VCaP (cell line): Measurements from ENCODE around the gene LRRC51.
A peak's percentile ranks its signal among the peaks of the same experiment; 100 is the strongest.

Experiments used
- H3K27ac ChIP-seq: fragments of 450-650 bp; 2 replicates; pipeline ENCODE4 v1.5.1; 2017
- TF ChIP-seq, protein P1 (sequence below): fragments of 450-650 bp; conservative IDR thresholded peaks from 2 replicates; pipeline ENCODE4 v1.5.1; 2017; ENCODE audit warnings: mild to moderate bottlenecking, moderate library complexity

The LRRC51 gene

DNA sequence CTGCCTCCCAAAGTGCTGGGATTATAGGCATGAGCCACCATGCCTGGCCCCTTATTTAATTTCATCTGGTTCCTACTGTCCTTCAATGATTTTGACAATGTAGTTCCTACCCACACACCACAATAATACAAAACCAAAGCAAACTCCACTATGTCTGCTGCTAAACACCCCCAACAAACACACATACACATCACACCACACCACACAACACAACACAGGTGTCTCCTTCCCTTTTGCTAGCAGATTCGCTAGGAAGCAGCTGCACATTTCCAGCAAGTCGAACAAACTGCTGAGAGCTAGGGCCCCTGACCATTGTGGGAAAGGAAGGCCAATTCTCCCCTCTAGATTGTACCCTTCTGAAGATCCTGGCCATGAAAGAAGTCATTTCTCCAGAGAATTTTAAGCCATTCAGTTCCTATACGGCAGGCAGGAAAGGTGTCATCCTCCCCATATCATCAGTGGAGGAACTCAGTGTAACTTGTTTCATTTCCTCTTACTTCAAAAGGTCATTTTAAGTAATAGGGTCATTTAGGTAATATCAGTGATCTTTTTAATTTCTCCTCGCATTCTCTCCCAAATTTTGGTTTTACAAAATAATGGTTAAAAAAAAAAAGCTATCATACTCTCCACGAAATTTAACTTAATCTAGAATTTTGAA is 18.8 kb upstream of the LRRC51 start:
- no peak overlapping the region for H3K27ac ChIP-seq
- TF ChIP-seq, protein P1, sequence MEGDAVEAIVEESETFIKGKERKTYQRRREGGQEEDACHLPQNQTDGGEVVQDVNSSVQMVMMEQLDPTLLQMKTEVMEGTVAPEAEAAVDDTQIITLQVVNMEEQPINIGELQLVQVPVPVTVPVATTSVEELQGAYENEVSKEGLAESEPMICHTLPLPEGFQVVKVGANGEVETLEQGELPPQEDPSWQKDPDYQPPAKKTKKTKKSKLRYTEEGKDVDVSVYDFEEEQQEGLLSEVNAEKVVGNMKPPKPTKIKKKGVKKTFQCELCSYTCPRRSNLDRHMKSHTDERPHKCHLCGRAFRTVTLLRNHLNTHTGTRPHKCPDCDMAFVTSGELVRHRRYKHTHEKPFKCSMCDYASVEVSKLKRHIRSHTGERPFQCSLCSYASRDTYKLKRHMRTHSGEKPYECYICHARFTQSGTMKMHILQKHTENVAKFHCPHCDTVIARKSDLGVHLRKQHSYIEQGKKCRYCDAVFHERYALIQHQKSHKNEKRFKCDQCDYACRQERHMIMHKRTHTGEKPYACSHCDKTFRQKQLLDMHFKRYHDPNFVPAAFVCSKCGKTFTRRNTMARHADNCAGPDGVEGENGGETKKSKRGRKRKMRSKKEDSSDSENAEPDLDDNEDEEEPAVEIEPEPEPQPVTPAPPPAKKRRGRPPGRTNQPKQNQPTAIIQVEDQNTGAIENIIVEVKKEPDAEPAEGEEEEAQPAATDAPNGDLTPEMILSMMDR, result no peak

DNA sequence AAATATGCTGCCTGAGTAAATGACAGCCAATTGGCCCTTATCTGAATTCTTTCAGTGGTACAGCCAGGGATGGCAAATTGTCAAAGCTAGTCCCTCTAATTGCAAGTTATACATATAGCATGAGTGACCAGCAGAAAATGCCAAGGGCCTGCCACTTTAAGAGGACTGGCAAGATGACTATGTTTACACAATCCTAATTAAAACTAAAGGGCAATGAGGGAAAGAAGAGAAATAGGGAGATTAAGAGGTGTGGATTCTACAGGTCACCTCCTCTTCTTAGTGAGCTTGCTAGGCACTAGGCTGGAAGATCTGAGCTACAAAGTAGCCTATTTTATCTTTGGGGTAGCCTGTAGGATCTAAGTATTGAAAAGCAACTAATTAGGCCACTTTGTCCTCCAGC is 13.8 kb upstream of the LRRC51 start:
- TF ChIP-seq, protein P1, result no peak
- H3K27ac ChIP-seq, result peak overlapping the region; percentile 78

DNA sequence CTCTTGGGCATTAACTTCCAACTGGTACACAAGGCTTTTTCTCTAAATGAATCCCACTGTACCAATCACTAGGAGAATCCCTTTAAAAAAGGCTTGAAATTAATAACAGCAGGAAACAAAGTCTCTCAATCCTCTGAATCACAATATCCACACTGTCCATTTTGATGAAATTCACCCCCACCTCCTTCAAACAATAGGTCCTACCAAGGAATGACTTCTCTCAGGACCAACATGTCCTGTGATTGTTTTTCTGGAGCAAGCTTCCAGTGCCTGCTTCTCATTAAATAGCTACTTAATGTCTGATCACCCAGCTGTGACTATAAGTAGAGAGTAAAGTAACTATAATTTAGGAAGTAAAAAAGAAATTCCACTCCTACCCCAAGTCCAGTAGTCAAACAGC is 13.4 kb upstream of the LRRC51 start:
- TF ChIP-seq, protein P1, result no peak
- H3K27ac ChIP-seq, result peak overlapping the region; percentile 78

DNA sequence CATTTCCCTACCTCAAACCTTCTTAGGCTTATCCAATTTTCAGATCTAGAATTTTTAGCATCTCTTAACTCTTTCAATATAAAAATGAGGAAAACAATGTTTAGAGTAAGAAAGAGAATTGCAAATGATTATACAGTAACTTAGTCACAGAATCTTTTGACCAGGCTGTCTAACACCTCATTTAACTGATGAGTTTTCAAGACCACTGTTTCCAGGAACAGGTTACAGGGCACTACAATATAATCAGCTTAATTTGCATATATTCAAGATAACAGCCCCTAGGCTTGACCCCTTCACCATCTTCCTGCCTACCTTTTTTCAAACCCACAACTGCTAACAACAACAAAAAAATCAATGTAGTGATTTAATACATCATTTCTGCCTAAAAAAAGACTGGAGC is 13.0 kb upstream of the LRRC51 start:
- peak overlapping the region; percentile 78 for H3K27ac ChIP-seq
- TF ChIP-seq, protein P1, result no peak

DNA sequence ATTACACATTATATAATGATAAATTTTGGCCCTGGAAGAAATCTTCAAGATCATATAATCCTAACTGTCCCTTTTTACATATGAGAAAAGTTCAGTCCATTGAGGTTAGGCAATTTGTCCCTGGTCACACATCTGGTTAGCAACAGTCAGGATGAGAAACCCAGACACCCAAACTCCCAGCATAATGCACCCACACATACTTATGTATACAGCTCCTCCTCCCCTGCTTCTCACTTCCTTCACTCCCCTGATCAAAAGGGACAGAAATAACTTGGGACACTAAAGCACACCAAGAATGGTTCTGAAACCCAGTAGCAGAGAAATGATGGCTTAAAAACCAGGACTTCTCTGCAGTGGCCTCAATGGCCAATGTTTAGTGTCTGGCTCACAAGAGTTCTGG is 11.4 kb upstream of the LRRC51 start:
- TF ChIP-seq, protein P1, result no peak
- H3K27ac ChIP-seq, result peak overlapping the region; percentile 78

DNA sequence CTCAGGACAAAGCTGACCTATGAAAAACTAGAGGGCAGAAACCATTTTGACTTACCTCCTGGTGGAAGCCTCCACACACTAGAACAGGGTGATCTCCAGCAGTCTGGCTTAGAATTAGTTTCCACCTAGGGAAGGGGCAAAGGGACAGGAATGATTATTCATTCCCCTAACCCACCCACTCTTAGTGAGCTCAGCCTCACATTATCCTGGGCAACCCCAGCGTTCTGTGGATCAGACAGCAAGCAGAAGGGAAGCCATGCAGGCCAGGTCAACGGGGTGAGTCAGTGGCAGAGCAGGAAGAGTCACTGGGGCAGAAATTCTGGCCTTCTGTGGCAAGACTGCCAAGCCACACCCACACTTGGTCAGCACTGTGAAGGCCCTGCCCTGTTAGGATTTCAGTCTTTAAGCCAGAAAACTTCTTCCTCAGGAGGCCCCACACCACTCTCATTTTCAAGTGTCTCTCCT is 10.8 kb upstream of the LRRC51 start:
- peak overlapping the region; percentile 78 for H3K27ac ChIP-seq
- TF ChIP-seq, protein P1, result no peak

DNA sequence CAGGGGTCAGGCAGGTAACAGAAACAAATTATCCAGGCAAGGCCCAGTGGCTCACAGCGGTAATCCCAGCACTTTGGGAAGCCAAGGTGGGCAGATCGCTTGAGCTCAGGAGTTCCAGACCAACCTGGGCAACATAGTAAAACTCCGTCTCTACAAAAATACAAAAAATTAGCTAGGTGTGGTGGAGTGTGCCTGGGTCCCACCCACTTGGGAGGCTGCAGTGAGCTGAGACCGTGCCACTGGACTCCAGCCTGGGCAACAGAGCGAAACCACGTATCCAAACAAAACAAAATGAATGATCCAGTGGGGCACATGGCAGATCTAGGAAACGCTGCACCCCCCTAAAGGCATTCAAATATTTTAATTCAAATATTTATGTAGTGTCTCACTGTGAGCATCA is 10.2 kb upstream of the LRRC51 start:
- TF ChIP-seq, protein P1, result no peak
- H3K27ac ChIP-seq, result peak overlapping the region; percentile 78
